MCF 10A (cell line): ENCODE data around the gene CYBC1. TPM values are rescaled to one million over a fixed set of nuclear protein-coding genes. Genes with fewer than 3 reads are reported as not detected.

Source experiments
- BruUV-seq: library from RNA; stranded (reverse); fragments of 400-500 nt; replicated peaks from 2 replicates; lab custom pipeline; 2021; lab: Mats Ljungman, UMichigan
- CTCF ChIA-PET: fragments of 300-600 bp; sonication (Branson Sonifier 250); formaldehyde crosslinking; extraction: SDS; loops from one replicate; lab custom pipeline; 2021; ENCODE audit warnings: antibody characterized with exemption, inconsistent platforms; lab: Yijun Ruan, JAX
- POLR2A ChIA-PET: fragments of 300-600, 350-650 bp; sonication (Branson Sonifier 250); formaldehyde crosslinking; extraction: SDS; loops from one replicate; lab custom pipeline; 2020; ENCODE audit warnings: antibody characterized with exemption, inconsistent platforms; lab: Yijun Ruan, JAX
- DNase-seq: peaks from one replicate; pipeline ENCODE4 v3.0.0-alpha.2; 2018; ENCODE audit not compliant: unreplicated experiment
- H3K27ac Mint-ChIP-seq: one replicate; pipeline ENCODE4 v1.8.0; 2022; ENCODE audit warnings: mild to moderate bottlenecking, low read depth, mixed read lengths; ENCODE audit not compliant: unreplicated experiment
- H3K27me3 Mint-ChIP-seq: one replicate; pipeline ENCODE4 v1.8.0; 2022; ENCODE audit warnings: mixed read lengths; ENCODE audit not compliant: insufficient read depth, unreplicated experiment
- H3K36me3 Mint-ChIP-seq: one replicate; pipeline ENCODE4 v1.8.0; 2022; ENCODE audit warnings: mild to moderate bottlenecking, moderate library complexity, mixed read lengths; ENCODE audit not compliant: insufficient read depth, unreplicated experiment
- H3K4me1 Mint-ChIP-seq: one replicate; pipeline ENCODE4 v1.8.0; 2022; ENCODE audit warnings: mixed read lengths; ENCODE audit not compliant: insufficient read depth, unreplicated experiment
- H3K4me3 Mint-ChIP-seq: one replicate; pipeline ENCODE4 v1.8.0; 2022; ENCODE audit warnings: mild to moderate bottlenecking, moderate library complexity, mixed read lengths; ENCODE audit not compliant: unreplicated experiment
- H3K9me3 Mint-ChIP-seq: one replicate; pipeline ENCODE4 v1.8.0; 2022; ENCODE audit warnings: mixed read lengths; ENCODE audit not compliant: unreplicated experiment
- CTCF ChIP-seq: fragments of 200-600 bp; IDR thresholded peaks from one replicate; pipeline ENCODE4 v1.8.0; 2022; ENCODE audit warnings: antibody characterized with exemption, mild to moderate bottlenecking; ENCODE audit not compliant: unreplicated experiment
- intact Hi-C: fragments of 100-400 bp; cut with micrococcal nuclease; formaldehyde crosslinking; loops from 2 replicates; pipeline ENCODE4 v1.14.1; 2022
- total RNA-seq: library from RNA; stranded (reverse); gene quantifications from 2 replicates; pipeline ENCODE4 v1.2.3, GENCODE V29; 2022

The CYBC1 gene
- total RNA-seq, 1 experiment from 2014 or later, result 38.0 TPM

DNA sequence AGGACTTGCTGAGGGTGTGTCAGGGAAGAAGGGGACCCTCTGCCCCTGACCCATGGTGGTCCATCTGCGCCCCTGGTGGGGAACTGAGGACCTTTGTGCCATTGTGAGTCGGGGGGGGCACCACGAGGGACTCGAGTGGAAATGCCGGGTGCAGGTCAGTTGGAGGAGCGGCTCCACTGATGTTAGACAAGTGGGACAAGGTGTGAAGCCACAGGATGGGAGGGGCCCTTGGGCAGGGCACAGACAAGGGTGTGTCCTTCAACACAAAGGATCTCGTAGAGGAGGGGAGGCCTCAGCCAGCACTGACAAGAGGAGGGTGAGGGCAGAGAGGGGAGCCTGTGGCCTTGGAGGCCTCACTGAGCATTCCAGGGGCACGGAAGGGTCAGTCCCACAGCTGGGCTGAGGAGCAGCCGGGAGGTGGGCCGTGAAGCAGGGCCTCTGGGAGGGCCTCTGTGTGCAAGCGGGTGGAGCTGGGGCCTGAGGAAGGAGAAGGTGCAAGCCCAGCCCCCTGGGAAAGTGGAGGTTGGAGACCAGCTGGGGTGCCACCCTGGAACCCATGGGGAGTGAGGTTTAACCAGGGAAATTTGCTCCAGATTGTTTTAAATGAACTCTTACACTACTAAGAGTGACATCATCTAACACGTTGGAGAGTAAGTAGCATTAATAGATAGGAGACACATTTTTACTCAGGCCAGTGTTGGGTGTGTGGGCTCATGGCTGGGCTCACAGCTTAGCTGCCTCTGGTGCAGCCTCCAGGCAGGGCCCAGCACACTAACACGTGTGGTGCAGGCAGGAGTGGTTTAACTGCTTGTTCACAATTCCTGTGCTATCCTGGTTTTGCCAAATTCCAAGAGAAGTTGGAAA, 35.9 kb upstream of the CYBC1 start:
- Mint-ChIP-seq H3K27ac (peak overlapping the region; percentile 16), H3K36me3 (peaks cover 38% of the 10 kb centered on the region), H3K9me3 (no peaks in the 10 kb centered on the region), H3K4me3 (no peak overlapping the region), H3K4me1 (peaks cover 8% of the 10 kb centered on the region), H3K27me3 (no peaks in the 10 kb centered on the region)
- BruUV-seq, result no TSS peak
- ChIA-PET CTCF (no interaction called here), POLR2A (no interaction called here)
- TF ChIP-seq CTCF, result no peak
- no peak for DNase-seq
- intact Hi-C loops, result no loop called here

- TF ChIP-seq CTCF, result no peak
- Mint-ChIP-seq H3K9me3 (no peaks in the 10 kb centered on the region), H3K4me1 (peaks cover 8% of the 10 kb centered on the region), H3K4me3 (no peak overlapping the region), H3K36me3 (peaks cover 42% of the 10 kb centered on the region), H3K27ac (no peak overlapping the region), H3K27me3 (no peaks in the 10 kb centered on the region)
- DNase-seq, result no peak
- CTCF ChIA-PET, result interaction anchor here (0.7 kb wide), 1 partner anchor 67 kb away, joined by 4 read pairs; no protein-coding TSS in a partner anchor
- no TSS peak for BruUV-seq
- POLR2A ChIA-PET, result no interaction called here
- intact Hi-C loops, result no loop called here
Observed at GRCh38 chr17:82483836-82484235, 33.3 kb upstream of the CYBC1 start.

GRCh38 chr17:82483204-82483660, 32.7 kb upstream of the CYBC1 start:
- Mint-ChIP-seq H3K4me1 (peaks cover 8% of the 10 kb centered on the region), H3K9me3 (no peaks in the 10 kb centered on the region), H3K36me3 (peaks cover 40% of the 10 kb centered on the region), H3K4me3 (no peak overlapping the region), H3K27ac (no peak overlapping the region), H3K27me3 (no peaks in the 10 kb centered on the region)
- intact Hi-C loops, result no loop called here
- no peak for TF ChIP-seq CTCF
- no peak for DNase-seq
- CTCF ChIA-PET, result interaction anchor here (0.7 to 1.1 kb wide), 3 partner anchors 9 to 68 kb away, joined by 3 to 4 read pairs (median 4); no protein-coding TSS in a partner anchor
- BruUV-seq, result no TSS peak
- POLR2A ChIA-PET, result interaction anchor here (0.6 kb wide), 1 partner anchor 47 kb away, joined by 3 read pairs; no protein-coding TSS in a partner anchor

DNA sequence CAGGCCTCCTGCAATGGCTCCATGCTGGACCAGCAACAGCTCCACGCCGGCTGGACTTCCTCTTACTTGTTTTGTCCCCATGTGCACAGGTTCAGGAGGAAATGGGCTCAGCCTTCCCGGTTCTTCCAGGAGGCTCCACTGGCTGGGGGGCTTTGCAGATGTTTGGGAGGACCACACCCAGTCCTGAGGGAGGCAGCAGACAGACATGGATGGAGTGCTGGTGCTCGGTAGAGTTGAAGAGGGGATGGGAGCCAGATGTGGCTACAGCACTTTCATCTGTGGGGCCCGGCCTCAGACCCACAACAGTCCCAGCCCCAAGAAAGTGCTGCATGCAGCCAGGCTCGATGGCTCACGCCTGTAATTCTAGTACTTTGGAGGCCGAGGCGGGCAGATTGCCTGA, 29.8 kb upstream of the CYBC1 start:
- H3K4me3 Mint-ChIP-seq, result no peak overlapping the region
- H3K36me3 Mint-ChIP-seq, result peaks cover 45% of the 10 kb centered on the region
- no peak overlapping the region for H3K27ac Mint-ChIP-seq
- H3K27me3 Mint-ChIP-seq, result no peaks in the 10 kb centered on the region
- TF ChIP-seq CTCF, result no peak
- POLR2A ChIA-PET, result no interaction called here
- intact Hi-C loops, result no loop called here
- no peaks in the 10 kb centered on the region for H3K4me1 Mint-ChIP-seq
- CTCF ChIA-PET, result interaction anchor here (1.2 kb wide), 1 partner anchor 47 kb away, joined by 3 read pairs; no protein-coding TSS in a partner anchor
- BruUV-seq, result no TSS peak
- no peaks in the 10 kb centered on the region for H3K9me3 Mint-ChIP-seq
- no peak for DNase-seq
